Keratinocyte (primary cell): ENCODE measurements around the gene APBB2. TPM values are rescaled to one million over a fixed set of nuclear protein-coding genes. Genes with fewer than 3 reads are reported as not detected.

Experiments used
- DNase-seq: peaks from one replicate; pipeline ENCODE4 v3.0.0-alpha.2; 2011; ENCODE audit warnings: low read depth, missing footprints, low spot score
- FAIRE-seq: peaks from 2 replicates; lab custom pipeline; 2011; peaks lifted over from hg19 to GRCh38; lab: Jason Lieb, UNC
- H2AFZ ChIP-seq: 2 replicates; pipeline ENCODE4 v1.6.0; 2012; ENCODE audit warnings: low read length, control low read depth, inconsistent platforms; ENCODE audit not compliant: control insufficient read depth
- H3K27ac ChIP-seq: 2 replicates; pipeline ENCODE4 v1.5.1; 2011; ENCODE audit warnings: low read length; ENCODE audit not compliant: control insufficient read depth, insufficient read depth
- H3K27me3 ChIP-seq: 3 replicates; pipeline ENCODE4 v1.6.0; 2011; ENCODE audit warnings: low read length; ENCODE audit not compliant: control insufficient read depth, insufficient read depth; ENCODE audit errors: extremely low read depth
- H3K36me3 ChIP-seq, 2 experiments: 2 replicates in 1 of 2; 3 replicates in 1 of 2; pipeline ENCODE4 v1.5.1; 2011; ENCODE audit warnings: low read length in 2 of 2, mild to moderate bottlenecking in 1 of 2; ENCODE audit not compliant: control insufficient read depth in 2 of 2, insufficient read depth in 2 of 2; ENCODE audit errors: extremely low read depth in 1 of 2
- H3K4me1 ChIP-seq: 3 replicates; pipeline ENCODE4 v1.5.1; 2011; ENCODE audit warnings: low read length; ENCODE audit not compliant: control insufficient read depth, insufficient read depth; ENCODE audit errors: extremely low read depth
- H3K4me2 ChIP-seq: 3 replicates; pipeline ENCODE4 v1.6.0; 2011; ENCODE audit warnings: low read depth, low read length; ENCODE audit not compliant: control insufficient read depth, insufficient read depth; ENCODE audit errors: extremely low read depth
- H3K4me3 ChIP-seq, 3 experiments: fragments of 200-600 bp in 1 of 3; sonication (generic) in 1 of 3; 2 replicates in 2 of 3; 3 replicates in 1 of 3; pipeline ENCODE4 v1.5.1; 2011 to 2016; ENCODE audit warnings: low read length in 3 of 3, mild to moderate bottlenecking in 3 of 3, control low read depth in 2 of 3, inconsistent platforms in 1 of 3, low read depth in 1 of 3, mixed read lengths in 1 of 3, mixed run types in 1 of 3, moderate library complexity in 1 of 3; ENCODE audit not compliant: control insufficient read depth in 2 of 3, insufficient read depth in 2 of 3; ENCODE audit errors: extremely low read depth in 1 of 3
- H3K79me2 ChIP-seq: 2 replicates; pipeline ENCODE4 v1.6.0; 2012; ENCODE audit warnings: low read length; ENCODE audit not compliant: control insufficient read depth, insufficient read depth
- H3K9ac ChIP-seq: 3 replicates; pipeline ENCODE4 v1.6.0; 2011; ENCODE audit warnings: low read length; ENCODE audit not compliant: control insufficient read depth, insufficient read depth; ENCODE audit errors: extremely low read depth
- H3K9me1 ChIP-seq: 3 replicates; pipeline ENCODE4 v1.6.0; 2011; ENCODE audit warnings: low read length; ENCODE audit not compliant: control insufficient read depth, insufficient read depth; ENCODE audit errors: extremely low read depth
- H3K9me3 ChIP-seq: 2 replicates; pipeline ENCODE4 v1.5.1; 2012; ENCODE audit warnings: low read depth, low read length; ENCODE audit not compliant: control insufficient read depth
- H4K20me1 ChIP-seq: 3 replicates; pipeline ENCODE4 v1.6.0; 2011; ENCODE audit warnings: low read length; ENCODE audit not compliant: control insufficient read depth, insufficient read depth; ENCODE audit errors: extremely low read depth
- CTCF ChIP-seq, 3 experiments: IDR thresholded peaks in 1 of 3; conservative IDR thresholded peaks in 1 of 3; optimal IDR thresholded peaks in 1 of 3; 2 replicates in 2 of 3; 3 replicates in 1 of 3; pipeline versions ENCODE3 to v1.5.1; 2011; ENCODE audit warnings: low read length in 3 of 3, mild to moderate bottlenecking in 3 of 3, moderate library complexity in 2 of 3, control low read depth in 1 of 3, inconsistent platforms in 1 of 3; ENCODE audit not compliant: insufficient read depth in 2 of 3; ENCODE audit errors: extremely low read depth in 1 of 3
- EZH2 ChIP-seq: IDR thresholded peaks from one replicate; pipeline ENCODE4 v1.6.1; 2012; ENCODE audit warnings: inconsistent platforms, mild to moderate bottlenecking, low read length, moderate library complexity
- dilution Hi-C: fragments of 300-500 bp; cut with MboI; formaldehyde crosslinking; loops from one replicate; pipeline ENCODE4 v1.7.0; 2020; ENCODE audit warnings: low sequenced_read_pairs; ENCODE audit not compliant: extremely low pct_ligation_motif_present
- polyA plus RNA-seq, 5 experiments: library from polyadenylated mRNA; depleted of rRNA in 3 of 5; stranded (reverse) in 3 of 5; stranded (forward) in 1 of 5; unstranded in 1 of 5; fragments of >200 nt; gene quantifications; 1 replicate in 1 of 5; 2 replicates in 3 of 5; 3 replicates in 1 of 5; pipeline versions ENCODE4 v1.2.1 to v1.2.3, GENCODE V29; 2011 to 2012; ENCODE audit warnings: missing spikeins in 2 of 5, low read depth in 1 of 5, low replicate concordance in 1 of 5

Gene APBB2
- polyA plus RNA-seq, 1 donor (not counting 4 experiments of a cell fraction or from before 2014, with no cell fraction given): 57.3 TPM

- H3K4me2 ChIP-seq: no peak overlapping the region
- no peak overlapping the region for H3K9ac ChIP-seq
- dilution Hi-C loops: no loop called here
- H4K20me1 ChIP-seq: no peaks in the 10 kb centered on the region
- peaks cover 1% of the 10 kb centered on the region for H3K79me2 ChIP-seq
- no peak overlapping the region for H2AFZ ChIP-seq
- no peaks in the 10 kb centered on the region for H3K9me1 ChIP-seq
- H3K27ac ChIP-seq: no peak overlapping the region
- H3K4me1 ChIP-seq: no peaks in the 10 kb centered on the region
- no peak overlapping the region for H3K4me3 ChIP-seq
- H3K9me3 ChIP-seq: no peaks in the 10 kb centered on the region
- H3K27me3 ChIP-seq: no peaks in the 10 kb centered on the region
- TF ChIP-seq EZH2 (no peak), CTCF (optimal IDR thresholded peaks at IDR 0.05 in 1 of 3, IDR thresholded peaks at IDR 0.05 in 1 of 3, conservative IDR thresholded peaks at IDR 0.05 in 1 of 3; ENCODE audit: extremely low read depth in 1 of 3, insufficient read depth in 2 of 3, low read length in 3 of 3) (no peak)
- DNase-seq (no peak), FAIRE-seq (no peak)
- no peaks in the 10 kb centered on the region for H3K36me3 ChIP-seq
Measured at GRCh38 chr4:40957281-40957680, 257.1 kb downstream of the APBB2 start.

GRCh38 chr4:40956721-40957255 lies 257.6 kb downstream of the APBB2 start:
- FAIRE-seq: no peak
- Histone ChIP-seq H3K9me1 (no peaks in the 10 kb centered on the region), H3K27me3 (no peaks in the 10 kb centered on the region), H2AFZ (no peak overlapping the region), H3K4me2 (no peak overlapping the region), H3K27ac (no peak overlapping the region), H3K79me2 (peaks cover 1% of the 10 kb centered on the region), H3K4me1 (no peaks in the 10 kb centered on the region), H3K36me3 (peaks cover 0 to 1% of the 10 kb centered on the region in 2 experiments), H3K4me3 (no peak overlapping the region), H4K20me1 (no peaks in the 10 kb centered on the region), H3K9me3 (no peaks in the 10 kb centered on the region), H3K9ac (no peak overlapping the region)
- dilution Hi-C loops: no loop called here
- TF ChIP-seq CTCF (optimal IDR thresholded peaks at IDR 0.05 in 1 of 3, IDR thresholded peaks at IDR 0.05 in 1 of 3, conservative IDR thresholded peaks at IDR 0.05 in 1 of 3; ENCODE audit: extremely low read depth in 1 of 3, insufficient read depth in 2 of 3, low read length in 3 of 3) (no peak), EZH2 (no peak)
- DNase-seq: no peak
